DMS53 treated with DMSO at 0.1 percent for 48 hours (cell line): Measurements from ENCODE around the gene LCN15.
A peak's percentile ranks its signal among the peaks of the same experiment; 100 is the strongest.

Source experiments
- DNase-seq: peaks from one replicate; lab custom pipeline; 2025; ENCODE audit not compliant: unreplicated experiment; lab: John Stamatoyannopoulos, UW

LCN15 gene

GRCh38 chr9:136741883-136742571, 22.3 kb downstream of the LCN15 start:
- peak; percentile 56 for DNase-seq

GRCh38 chr9:136740971-136741882, 23.1 kb downstream of the LCN15 start:
- no peak for DNase-seq

GRCh38 chr9:136740491-136740890, 23.8 kb downstream of the LCN15 start:
- no peak for DNase-seq

- DNase-seq, result no peak
Observed at GRCh38 chr9:136740069-136740468, 24.2 kb downstream of the LCN15 start.

- no peak for DNase-seq
Observed at GRCh38 chr9:136739509-136739908, 24.8 kb downstream of the LCN15 start.

GRCh38 chr9:136738960-136739359, 25.4 kb downstream of the LCN15 start:
- no peak for DNase-seq

- DNase-seq, result no peak
Observed at GRCh38 chr9:136735812-136736480, 28.4 kb downstream of the LCN15 start.

- no peak for DNase-seq
Observed at GRCh38 chr9:136734837-136735496, 29.4 kb downstream of the LCN15 start.

GRCh38 chr9:136733611-136734010, 30.7 kb downstream of the LCN15 start:
- DNase-seq, result no peak

- DNase-seq, result no peak
Observed at GRCh38 chr9:136732444-136733178, 31.7 kb downstream of the LCN15 start.

- no peak for DNase-seq
Observed at GRCh38 chr9:136729926-136730325, 34.4 kb downstream of the LCN15 start.

- DNase-seq, result no peak
Observed at GRCh38 chr9:136729144-136729543, 35.2 kb downstream of the LCN15 start.

- DNase-seq, result no peak
Observed at GRCh38 chr9:136728548-136729123, 35.7 kb downstream of the LCN15 start.

GRCh38 chr9:136728080-136728547, 36.2 kb downstream of the LCN15 start:
- DNase-seq, result peak; percentile 59

GRCh38 chr9:136726631-136727191, 37.6 kb downstream of the LCN15 start:
- peak; percentile 19 for DNase-seq

- no peak for DNase-seq
Observed at GRCh38 chr9:136726118-136726517, 38.2 kb downstream of the LCN15 start.

GRCh38 chr9:136725612-136726011, 38.7 kb downstream of the LCN15 start:
- DNase-seq, result peak; percentile 39

- DNase-seq, result no peak
Observed at GRCh38 chr9:136724772-136725171, 39.5 kb downstream of the LCN15 start.

- DNase-seq, result no peak
Observed at GRCh38 chr9:136723989-136724388, 40.3 kb downstream of the LCN15 start.
